GM19328 (cell line): ENCODE results near the gene SELENOM.
"Not testable (repeated sequence)": the region's sequence is repeated elsewhere in the genome, so short reads cannot be mapped to it uniquely, and the experiment has no call there.

ENCODE experiments used
- ATAC-seq: cut with Tn5 transposase; IDR thresholded peaks from one replicate; pipeline ENCODE4 v1.9.1; 2021; ENCODE audit warnings: mild to moderate bottlenecking, moderate library complexity; ENCODE audit not compliant: unreplicated experiment

Gene SELENOM

DNA sequence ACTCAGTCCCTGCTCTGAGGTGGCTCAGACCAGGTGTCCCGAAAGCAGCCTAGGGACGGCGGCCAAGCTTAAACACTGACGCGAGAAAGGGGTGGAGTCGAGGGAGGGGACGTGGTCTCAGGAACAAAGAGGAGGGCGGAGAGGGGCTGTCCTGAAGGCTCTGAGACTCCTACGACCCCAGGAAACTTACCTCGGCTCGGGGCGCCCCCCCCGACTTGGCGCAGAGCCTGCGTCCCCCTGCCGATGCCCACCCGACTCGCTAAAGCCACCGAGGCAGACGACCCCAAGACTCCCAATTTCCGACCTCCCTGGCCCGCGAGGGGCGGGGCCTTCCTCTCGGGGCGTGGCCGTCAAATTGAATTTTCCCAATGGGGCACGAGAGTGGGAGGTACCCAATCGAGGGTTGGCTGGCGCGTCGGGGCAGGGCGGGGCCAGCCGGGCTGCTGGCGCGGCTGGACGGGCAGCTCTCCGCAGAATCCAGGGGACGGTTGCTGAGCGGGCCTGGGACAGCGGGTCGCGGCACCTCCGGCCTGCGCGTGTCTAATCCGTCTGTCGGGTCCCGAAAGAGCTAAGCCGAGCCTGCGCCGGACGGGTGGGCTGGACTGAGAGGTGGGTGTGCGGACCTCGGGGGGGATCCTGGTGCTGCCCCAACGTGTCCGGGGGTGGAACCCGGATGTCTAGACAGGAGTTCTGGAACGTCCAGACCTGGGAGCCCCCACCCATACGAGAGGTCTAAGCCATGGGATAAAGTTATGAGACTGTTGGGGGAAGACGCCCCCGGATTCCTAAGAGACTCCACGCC is 26.3 kb downstream of the SELENOM start, which contains the start of gene SMTN:
Gene SMTN (plus strand): TSS at position 471 of the 802 bp plus-strand sequence. CDS start 1,941 bp downstream, outside the sequence.
- ATAC-seq = peak; percentile 62

DNA sequence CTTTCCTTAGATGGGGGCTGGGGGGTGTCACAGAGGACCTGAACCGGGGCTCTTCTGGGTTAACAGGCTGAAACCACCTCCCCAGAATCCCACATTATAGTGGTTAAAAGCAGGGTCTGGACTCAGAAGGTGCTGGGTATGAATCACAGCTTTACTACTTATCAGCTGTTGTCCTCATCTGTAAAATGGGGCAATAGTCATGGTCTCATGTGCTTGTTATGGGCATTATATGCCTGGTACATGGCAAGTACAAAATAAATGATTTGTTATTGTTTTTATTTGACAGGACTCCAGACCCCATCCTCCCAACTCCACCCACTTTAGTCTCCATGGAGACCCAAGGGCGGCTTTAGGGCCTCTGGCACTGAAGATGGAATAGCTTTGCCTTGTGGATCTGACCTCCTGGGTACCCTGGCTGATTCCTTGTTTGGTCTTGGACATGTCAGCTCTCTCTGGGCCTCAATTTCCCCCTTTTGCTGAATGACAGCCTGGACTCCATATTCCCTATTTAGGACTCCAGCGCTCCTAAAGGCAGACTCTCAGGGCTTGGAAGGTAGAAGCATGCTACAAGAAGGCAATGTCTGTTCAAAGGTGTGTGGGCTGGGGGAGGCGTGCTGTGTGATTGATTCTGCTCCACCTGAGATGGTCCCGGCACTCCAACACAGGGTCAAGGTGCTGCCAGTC is 27.1 kb downstream of the SELENOM start:
- no peak for ATAC-seq

DNA sequence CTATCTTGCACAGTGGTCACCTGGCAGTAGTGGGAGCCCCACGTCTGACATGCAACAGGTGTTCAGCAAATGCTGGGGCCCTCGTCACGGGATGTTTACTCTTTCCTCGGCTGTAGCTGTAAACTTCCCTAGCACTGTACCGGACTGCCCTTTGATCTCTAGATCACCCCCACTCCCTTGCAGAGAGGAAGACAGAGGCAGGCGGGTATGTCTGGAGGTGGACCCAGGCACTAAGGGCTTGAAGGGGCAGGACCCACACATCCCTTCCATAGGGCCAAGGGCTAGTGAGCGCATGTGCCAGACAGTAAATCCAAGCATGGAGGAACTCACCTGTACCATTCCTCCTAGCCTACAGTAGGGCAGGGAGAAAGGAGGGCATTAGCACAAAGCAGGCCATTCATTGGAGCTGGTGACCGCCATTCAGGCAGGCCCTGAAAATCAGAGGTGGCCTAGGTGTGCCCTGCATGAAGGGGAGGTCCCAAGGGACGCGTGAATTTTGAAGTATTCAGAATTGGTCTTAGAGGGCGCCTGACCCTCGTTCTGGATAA is 28.2 kb downstream of the SELENOM start:
- ATAC-seq = no peak

DNA sequence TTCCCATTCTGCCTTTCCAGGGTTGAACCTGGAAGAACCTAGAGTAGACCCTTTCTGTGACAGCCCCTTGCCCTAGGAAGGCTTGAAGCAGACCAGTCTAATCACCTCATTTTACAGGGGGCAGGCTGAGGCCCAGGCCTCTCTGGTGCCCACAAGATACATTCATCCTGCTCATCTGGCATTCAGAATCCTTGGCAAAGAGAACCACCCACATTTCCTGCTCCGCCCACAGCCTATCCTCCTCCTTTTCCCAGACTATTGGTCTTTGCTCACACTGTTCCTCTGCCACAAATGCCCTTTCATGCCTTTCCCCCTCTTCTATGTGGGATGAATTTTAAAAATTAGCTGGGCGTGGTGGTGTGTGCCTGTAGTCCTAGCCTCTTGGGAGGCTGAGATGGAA is 29.0 kb downstream of the SELENOM start:
- not testable (repeated sequence) for ATAC-seq

DNA sequence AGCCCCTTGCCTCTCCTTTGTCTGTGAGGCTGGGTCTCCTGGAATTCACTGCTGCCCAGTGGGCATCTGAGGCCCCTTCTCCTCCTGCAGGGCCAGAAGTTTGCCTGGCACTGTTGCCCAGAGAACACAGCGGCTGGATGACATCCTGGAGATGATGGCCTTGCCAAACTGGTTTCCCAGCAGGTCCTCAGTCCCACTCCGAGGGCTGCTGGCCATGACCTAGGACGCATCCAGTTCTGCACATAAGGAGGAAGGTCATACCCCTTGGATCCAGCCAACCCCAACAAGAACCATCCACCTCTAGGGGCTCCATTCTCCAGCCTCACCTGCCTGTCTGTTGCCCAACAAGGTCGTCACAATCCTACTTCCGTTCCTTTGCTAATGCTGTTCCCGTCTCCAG is 29.7 kb downstream of the SELENOM start:
- no peak for ATAC-seq

DNA sequence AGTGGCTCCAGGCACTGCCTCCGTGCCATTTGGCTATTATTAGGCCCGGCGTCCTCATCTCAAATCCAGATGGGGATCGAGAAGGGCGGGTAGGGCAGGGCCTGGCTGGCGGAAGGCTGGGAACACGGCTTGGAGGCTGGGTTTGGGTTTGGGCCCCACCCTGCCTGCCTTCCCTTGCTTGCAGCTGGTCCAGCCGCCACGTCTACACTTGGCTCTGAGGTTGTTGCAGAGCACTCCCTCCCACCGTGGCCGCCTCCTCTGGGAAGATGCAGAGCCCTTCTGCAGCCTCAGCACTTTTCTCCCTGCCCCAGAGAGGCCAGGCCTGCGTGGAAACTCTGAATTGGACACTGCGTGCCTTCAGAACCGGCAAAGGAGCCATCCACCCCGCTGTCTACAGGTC is 31.4 kb downstream of the SELENOM start:
- no peak for ATAC-seq

DNA sequence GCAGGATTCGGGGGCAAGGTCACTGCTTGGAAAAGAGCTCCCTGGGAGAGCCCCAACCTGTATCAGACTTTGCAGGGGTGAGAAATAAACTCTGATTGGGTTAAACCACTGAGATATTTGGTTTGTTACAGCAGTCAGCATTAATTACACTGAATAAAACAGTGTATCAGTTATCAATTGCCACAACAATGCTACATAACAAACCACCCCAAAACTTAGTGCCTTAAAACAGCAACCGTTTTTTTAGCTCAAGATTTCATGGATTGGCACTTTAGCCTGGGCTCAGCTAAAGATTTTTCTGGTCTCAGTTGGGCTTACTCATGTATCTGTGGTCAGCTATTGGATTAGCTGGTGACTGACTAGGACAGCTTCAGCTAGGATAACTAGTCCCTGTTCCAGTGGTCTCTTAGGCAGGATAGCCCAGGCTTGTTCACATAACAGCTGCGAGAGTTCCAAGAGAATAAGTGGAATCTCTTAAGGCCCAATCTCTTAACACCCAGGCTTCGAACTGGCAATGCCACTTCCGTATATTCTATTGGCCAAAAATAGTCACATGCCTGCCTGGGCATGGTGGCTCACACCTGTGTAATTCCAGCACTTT is 33.7 kb downstream of the SELENOM start:
- ATAC-seq = not testable (repeated sequence)

DNA sequence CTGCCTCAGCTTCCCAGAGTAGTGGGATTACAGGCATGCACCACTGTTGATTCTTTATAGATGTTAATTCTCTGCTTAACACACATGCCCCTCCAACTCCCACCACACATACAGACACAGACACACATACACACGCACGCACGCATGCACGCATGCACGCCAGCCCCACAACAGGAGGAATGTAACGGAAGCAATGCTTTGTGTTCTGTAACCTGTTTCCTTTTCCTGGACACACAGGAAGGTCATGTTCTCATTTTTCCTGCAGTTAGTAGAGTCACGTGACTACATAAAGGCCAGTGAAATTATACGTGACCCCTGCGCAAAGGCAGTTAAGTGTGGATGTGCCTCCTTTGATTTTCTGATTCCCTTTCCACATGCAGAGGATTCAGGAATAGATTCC is 34.2 kb downstream of the SELENOM start:
- ATAC-seq = not testable (repeated sequence)

DNA sequence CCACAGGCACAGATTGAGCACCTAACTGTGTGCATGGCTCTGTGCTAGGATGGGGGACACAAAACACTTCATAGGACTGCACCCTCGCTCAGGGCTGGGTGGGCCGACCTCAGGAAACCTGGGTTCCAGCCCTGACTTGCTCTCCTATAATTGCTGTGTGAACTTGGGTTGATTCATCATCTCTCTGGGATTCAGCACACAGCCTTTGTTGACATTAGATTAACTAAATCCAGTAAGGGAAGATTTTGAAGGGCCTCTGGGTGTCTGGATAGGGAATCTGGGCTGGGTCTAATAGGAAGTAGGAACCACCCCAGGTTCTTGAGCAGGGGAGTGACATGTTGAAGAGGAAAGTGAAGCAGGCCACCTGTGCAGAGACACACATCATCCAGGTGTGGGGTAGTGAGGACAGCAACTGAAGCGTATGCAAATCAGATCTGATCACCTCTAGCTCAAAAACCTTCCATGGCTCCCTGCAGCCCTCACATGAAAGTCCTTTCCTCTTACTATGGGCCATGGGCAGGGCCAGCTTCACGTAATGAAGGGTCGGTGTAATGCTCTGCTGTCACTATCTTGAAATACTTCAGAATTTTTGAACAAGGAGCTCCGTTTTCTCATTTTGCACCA is 37.6 kb downstream of the SELENOM start:
- ATAC-seq = not testable (repeated sequence)

DNA sequence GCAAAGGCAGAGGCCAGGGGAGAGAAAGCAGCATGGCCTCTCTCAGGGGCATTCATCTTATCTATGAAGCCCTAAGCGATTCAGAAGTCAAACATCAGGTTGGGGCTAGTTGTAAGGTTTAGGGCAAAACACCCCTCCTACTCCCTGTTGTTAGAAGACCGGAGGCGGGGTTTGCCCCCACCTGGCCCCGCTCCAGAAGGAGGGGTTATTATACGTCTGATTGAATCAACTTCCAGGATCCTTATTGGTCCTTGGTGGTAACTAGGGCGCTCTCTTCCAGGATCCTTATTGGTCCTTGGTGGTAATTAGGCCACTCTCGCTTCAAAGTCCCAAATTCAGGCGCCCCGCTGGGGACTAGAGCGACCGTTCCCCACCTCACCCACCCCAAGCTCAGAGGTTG is 38.4 kb downstream of the SELENOM start:
- ATAC-seq = no peak

DNA sequence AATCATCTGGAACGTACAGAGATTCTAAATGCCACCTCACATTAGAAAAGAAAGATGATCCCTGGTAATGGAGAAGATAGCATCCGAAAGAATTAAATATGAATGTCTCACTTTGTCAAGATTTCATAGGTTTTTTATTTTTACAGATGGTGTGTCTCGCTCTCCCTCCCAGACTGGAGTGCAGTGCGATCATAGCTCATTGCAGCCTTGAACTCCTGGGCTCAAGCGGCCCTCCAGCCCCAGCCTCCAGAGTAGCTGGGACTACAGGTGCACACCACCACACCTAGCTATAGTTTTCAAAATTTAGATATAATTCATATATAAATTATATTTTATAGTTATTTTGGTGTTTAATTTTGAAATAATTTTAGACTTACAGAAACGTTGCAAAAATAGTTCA is 43.0 kb downstream of the SELENOM start:
- ATAC-seq = no peak

DNA sequence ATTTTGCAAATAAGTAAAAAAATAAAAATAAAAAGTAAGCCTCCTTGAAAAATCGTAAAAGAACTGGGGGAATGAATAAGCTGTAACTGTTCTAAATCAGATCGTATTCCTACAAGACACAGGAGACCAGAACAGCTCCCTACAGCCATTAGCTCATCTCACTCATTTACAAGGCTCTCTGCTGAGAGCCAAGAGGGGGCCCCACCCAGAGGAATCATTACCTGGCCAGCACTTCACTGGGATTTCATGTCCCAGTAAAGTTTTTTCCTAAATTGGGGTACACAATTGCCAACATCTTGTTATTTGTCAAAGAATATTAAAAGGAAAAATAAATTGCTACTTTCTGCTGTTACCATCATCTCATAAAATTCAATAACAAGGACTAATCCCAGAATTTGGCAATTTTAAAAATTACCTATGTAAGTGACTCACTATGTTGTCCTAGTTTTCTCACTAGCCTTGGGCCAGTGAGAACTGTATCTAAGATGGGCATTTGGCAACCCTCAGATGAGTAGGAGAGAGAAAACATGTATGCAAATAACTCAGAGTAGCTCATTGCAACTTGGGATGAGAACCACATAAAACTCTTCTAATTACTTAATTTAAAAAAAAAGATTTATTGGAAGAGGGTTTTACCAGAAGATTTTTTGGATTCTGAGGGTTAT is 44.7 kb downstream of the SELENOM start:
- no peak for ATAC-seq

DNA sequence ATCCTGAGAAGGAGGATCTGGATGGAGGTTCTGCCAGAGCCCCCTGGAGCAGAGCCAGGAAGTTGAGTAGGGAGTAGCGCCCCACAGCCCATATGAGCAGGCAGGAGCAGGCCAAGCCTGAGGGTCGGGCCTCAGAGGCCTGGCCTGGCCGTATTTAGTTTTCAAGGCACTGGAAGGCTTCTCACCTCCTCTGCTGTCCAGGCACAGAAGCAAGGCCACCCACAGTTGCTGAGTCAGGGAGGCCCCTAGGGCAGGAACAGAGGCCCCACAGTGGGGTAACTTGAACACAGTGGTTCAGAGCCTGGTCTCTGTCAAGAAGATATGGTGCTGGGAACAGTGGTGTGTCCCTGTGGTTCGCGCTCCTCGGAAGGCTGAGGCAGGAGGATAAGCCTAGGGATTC is 47.7 kb downstream of the SELENOM start:
- ATAC-seq = not testable (repeated sequence)

DNA sequence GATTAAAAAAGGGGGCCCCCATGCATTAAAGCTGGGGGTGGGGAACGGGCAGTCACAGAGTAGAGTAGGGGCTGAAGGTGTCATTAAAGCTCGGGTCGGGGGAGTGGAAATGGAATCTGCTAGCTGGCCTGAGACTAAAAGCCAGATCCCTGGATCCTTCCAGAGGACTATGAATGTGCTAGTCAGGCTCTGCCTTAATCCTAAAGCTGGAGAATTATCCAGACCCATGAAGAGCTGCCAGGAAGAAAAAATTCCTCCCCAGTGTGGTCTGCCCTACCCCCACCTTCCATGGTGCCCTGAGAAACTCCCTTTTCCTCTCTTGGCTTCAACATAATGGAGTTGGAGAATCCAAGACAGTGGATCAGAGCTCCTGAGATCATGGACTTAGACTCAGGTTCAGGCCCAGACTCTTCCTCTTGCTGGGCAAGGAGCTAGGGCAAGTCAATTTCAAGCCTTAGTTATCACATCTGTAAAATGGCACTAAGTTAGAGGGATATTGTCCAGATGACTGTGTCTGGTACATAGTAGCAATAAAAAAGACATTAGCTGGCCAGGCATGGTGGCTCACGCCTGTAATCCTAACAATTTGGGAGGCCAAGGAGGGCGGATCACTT is 50.3 kb downstream of the SELENOM start:
- no peak for ATAC-seq

DNA sequence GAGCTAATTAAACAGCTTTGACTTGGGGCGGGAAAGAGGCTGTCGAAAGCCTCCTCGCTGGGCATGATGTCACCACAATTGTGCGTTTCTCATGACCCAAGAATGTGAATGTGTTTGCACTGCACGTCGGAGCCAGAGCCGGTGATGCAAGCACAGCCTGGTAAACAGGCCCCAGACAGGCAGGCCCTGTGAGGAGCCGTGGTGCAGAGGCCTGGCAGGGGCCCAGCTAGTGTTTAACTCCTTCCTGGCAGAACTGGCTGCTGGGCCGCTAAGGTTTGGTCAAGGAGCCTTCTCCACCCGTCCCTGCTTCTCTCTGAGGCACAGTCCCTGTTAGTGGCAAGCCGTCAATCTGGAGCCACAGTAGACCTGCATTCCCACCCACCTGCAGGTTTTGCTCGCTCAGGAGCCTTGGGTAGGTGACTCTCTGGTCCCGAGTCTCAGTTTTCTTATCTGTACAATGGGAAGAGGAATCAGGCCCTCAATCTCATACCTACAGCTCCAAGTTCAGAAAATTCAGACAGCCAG is 51.7 kb downstream of the SELENOM start:
- no peak for ATAC-seq

DNA sequence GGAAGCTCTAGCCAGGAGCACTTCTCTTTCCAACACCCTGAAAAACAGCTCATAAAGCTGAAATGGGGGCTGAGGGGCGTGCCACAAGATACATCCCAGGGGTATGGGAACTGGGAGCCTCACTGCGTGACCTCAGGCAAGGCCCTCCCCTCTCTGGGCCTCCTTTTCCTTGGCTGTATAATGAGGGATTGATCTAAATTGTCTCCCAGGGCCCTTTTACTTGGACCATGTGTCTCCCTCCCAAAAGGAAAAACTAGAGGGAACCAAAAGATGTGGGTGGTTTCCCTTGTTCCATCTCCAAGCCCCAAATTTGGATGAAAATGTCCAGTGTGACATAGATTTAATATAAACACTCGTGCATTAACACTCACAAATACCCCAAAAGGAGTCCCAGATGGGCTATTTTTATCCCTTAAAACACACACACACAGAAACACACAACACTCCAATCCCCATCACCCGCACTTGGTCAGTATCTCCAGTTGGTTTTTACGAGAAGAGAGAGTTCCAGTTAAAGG is 52.2 kb downstream of the SELENOM start:
- no peak for ATAC-seq
